ENCODE measurements around the gene TNIK.

GRCh38 chr3:171377859-171378258, 82.3 kb downstream of the TNIK start:
- no peak for TF ChIP-seq EZH2 (IDR thresholded peaks at IDR 0.05; ENCODE audit: low read length, unreplicated experiment)
- no peak for TF ChIP-seq CTCF (conservative IDR thresholded peaks at IDR 0.05; ENCODE audit: low read depth, low read length)
- no peak for TF ChIP-seq EZH2phosphoT487 (IDR thresholded peaks at IDR 0.05; ENCODE audit: borderline replicate concordance, low read length)
